ENCODE results near the gene NAXD. TPM values are rescaled to one million over a fixed set of nuclear protein-coding genes. Genes with fewer than 3 reads are reported as not detected.

NAXD gene
- total RNA-seq, 1 donor from 2014 or later, result 17.7 TPM

DNA sequence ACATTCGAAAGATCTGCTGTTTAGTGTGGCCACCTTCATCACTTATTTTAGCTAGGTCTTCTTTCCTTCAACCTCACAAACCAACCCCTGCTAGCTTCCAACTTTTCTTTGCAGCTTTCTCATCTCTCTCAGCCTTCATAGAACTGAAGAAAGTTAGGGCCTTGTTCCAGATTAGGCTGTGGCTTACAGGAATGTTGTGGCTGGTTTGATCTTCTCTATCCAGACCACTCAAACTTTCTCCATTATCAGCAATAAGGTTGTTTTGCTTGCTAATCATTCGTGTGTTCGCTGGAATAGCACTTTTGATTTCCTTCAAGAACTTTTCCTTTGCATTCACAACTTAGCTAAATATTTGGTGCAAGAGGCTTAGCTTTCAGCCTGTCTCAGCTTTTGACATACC, 45.9 kb downstream of the NAXD start:
- peaks cover 74% of the 10 kb centered on the region for H3K36me3 Mint-ChIP-seq
- H3K27ac Mint-ChIP-seq, result no peak overlapping the region
- H3K27me3 ChIP-seq, result no peaks in the 10 kb centered on the region
- H4K20me1 ChIP-seq (ENCODE audit: low read depth), result no peaks in the 10 kb centered on the region
- TF ChIP-seq, protein P1, sequence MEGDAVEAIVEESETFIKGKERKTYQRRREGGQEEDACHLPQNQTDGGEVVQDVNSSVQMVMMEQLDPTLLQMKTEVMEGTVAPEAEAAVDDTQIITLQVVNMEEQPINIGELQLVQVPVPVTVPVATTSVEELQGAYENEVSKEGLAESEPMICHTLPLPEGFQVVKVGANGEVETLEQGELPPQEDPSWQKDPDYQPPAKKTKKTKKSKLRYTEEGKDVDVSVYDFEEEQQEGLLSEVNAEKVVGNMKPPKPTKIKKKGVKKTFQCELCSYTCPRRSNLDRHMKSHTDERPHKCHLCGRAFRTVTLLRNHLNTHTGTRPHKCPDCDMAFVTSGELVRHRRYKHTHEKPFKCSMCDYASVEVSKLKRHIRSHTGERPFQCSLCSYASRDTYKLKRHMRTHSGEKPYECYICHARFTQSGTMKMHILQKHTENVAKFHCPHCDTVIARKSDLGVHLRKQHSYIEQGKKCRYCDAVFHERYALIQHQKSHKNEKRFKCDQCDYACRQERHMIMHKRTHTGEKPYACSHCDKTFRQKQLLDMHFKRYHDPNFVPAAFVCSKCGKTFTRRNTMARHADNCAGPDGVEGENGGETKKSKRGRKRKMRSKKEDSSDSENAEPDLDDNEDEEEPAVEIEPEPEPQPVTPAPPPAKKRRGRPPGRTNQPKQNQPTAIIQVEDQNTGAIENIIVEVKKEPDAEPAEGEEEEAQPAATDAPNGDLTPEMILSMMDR (IDR thresholded peaks at IDR 0.05), result no peak
- TF ChIP-seq EZH2 (IDR thresholded peaks at IDR 0.05), result no peak
- no peaks in the 10 kb centered on the region for H3F3A ChIP-seq (ENCODE audit: low read depth)
- H2AFZ ChIP-seq (replicated peaks), result no peak overlapping the region
- no peaks in the 10 kb centered on the region for H3K4me1 Mint-ChIP-seq
- peaks cover 2% of the 10 kb centered on the region for H3K27me3 Mint-ChIP-seq (ENCODE audit: insufficient read depth, low read depth)
- no peak overlapping the region for H3K4me3 Mint-ChIP-seq
- H3K9me3 ChIP-seq (ENCODE audit: low read depth), result peaks cover 8% of the 10 kb centered on the region
- DNase-seq (ENCODE audit: low spot score), result no peak
- no peak overlapping the region for H3K4me3 ChIP-seq
- H3K79me2 ChIP-seq (ENCODE audit: low read depth), result no peaks in the 10 kb centered on the region
- no peaks in the 10 kb centered on the region for H3K4me1 ChIP-seq
- no peak overlapping the region for H3K9ac ChIP-seq
- H3K27ac ChIP-seq, result no peak overlapping the region
- H3K4me2 ChIP-seq, result no peak overlapping the region
- peaks cover 35% of the 10 kb centered on the region for H3K36me3 ChIP-seq
- H3K9me3 Mint-ChIP-seq, result peaks cover 34% of the 10 kb centered on the region

DNA sequence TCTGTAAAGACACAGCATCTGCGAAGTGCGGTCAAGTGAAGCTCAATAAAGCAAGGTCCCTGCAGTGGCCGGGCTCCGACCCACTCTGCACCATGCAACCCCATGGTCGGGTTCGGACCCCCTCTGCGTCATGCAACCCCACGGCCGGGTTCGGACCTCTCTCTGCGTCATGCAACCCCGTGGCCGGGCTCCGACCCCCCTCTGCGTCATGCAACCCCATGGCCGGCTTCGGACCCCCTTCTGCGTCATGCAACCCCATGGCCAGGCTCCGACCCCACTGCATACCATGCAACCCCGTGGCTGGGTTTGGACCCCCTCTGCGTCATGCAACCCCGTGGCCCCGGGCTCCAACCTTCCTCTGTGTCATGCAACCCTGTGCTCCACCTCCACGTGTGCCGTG, 46.7 kb downstream of the NAXD start:
- Histone ChIP-seq H3K9me3 (ENCODE audit: low read depth) (peaks cover 8% of the 10 kb centered on the region), H3K27me3 (no peaks in the 10 kb centered on the region), H3K79me2 (ENCODE audit: low read depth) (no peaks in the 10 kb centered on the region), H3K9ac (no peak overlapping the region), H3K4me3 (no peak overlapping the region), H3K4me2 (no peak overlapping the region), H3K4me1 (no peaks in the 10 kb centered on the region), H4K20me1 (ENCODE audit: low read depth) (no peaks in the 10 kb centered on the region), H3K27ac (no peak overlapping the region), H2AFZ (replicated peaks) (no peak overlapping the region), H3K36me3 (peaks cover 35% of the 10 kb centered on the region), H3F3A (ENCODE audit: low read depth) (no peaks in the 10 kb centered on the region)
- no peak overlapping the region for H3K27ac Mint-ChIP-seq
- peaks cover 74% of the 10 kb centered on the region for H3K36me3 Mint-ChIP-seq
- H3K4me1 Mint-ChIP-seq, result no peaks in the 10 kb centered on the region
- H3K9me3 Mint-ChIP-seq, result peaks cover 34% of the 10 kb centered on the region
- peaks cover 2% of the 10 kb centered on the region for H3K27me3 Mint-ChIP-seq (ENCODE audit: insufficient read depth, low read depth)
- TF ChIP-seq, protein P1 (IDR thresholded peaks at IDR 0.05), result no peak
- no peak for TF ChIP-seq EZH2phosphoT487 (IDR thresholded peaks at IDR 0.05)
- no peak for TF ChIP-seq EZH2 (IDR thresholded peaks at IDR 0.05)
- no peak for DNase-seq (ENCODE audit: low spot score)
- H3K4me3 Mint-ChIP-seq, result no peak overlapping the region

DNA sequence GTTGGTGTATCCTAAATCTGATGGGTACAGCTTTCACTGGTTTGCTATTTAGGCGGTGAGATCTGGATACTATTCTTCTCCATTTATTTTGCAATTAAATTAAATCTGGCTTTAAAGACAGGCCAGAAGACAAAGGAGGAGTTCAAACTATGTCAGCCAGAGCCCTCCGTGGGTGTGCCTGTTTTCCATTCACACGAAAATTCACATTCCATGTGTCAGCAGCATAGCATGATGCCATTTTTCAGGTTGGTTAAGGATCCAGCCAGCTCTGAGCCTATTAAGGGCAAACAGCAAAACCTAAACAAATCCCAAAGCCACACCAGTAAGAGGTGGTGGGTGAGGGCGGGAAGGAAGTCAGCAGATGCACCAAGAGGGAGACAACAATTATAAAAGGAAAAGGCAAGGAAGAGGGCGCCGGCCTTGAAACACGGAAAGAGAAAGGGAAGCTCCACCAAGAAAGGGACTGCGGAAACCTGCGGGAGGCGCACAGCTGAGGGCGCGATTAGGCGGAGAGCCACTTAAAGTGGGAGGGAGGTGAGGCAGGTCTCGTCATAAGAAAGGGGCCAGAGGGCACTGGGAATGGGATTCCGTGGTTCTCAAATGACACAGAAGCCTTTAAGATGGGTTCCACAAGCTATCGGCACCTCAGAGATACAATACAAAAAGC, 47.6 kb downstream of the NAXD start:
- no peaks in the 10 kb centered on the region for H3K79me2 ChIP-seq (ENCODE audit: low read depth)
- no peaks in the 10 kb centered on the region for H4K20me1 ChIP-seq (ENCODE audit: low read depth)
- no peak overlapping the region for H2AFZ ChIP-seq (replicated peaks)
- TF ChIP-seq, protein P1 (IDR thresholded peaks at IDR 0.05), result no peak
- TF ChIP-seq EZH2phosphoT487 (IDR thresholded peaks at IDR 0.05), result no peak
- TF ChIP-seq EZH2 (IDR thresholded peaks at IDR 0.05), result no peak
- Mint-ChIP-seq H3K27me3 (ENCODE audit: insufficient read depth, low read depth) (peaks cover 2% of the 10 kb centered on the region), H3K27ac (no peak overlapping the region), H3K9me3 (peaks cover 34% of the 10 kb centered on the region), H3K4me1 (no peaks in the 10 kb centered on the region), H3K36me3 (peaks cover 75% of the 10 kb centered on the region), H3K4me3 (no peak overlapping the region)
- no peak overlapping the region for H3K9ac ChIP-seq
- peaks cover 31% of the 10 kb centered on the region for H3K36me3 ChIP-seq
- H3K27me3 ChIP-seq, result no peaks in the 10 kb centered on the region
- peaks cover 8% of the 10 kb centered on the region for H3K9me3 ChIP-seq (ENCODE audit: low read depth)
- no peak overlapping the region for H3K4me2 ChIP-seq
- no peaks in the 10 kb centered on the region for H3K4me1 ChIP-seq
- H3F3A ChIP-seq (ENCODE audit: low read depth), result no peaks in the 10 kb centered on the region
- no peak overlapping the region for H3K27ac ChIP-seq
- no peak for DNase-seq (ENCODE audit: low spot score)
- no peak overlapping the region for H3K4me3 ChIP-seq
